22Rv1 (cell line): ENCODE measurements around the gene MIB2.

Experiments
- CTCF ChIP-seq: fragments of 450-650 bp; IDR thresholded peaks from 2 replicates; pipeline ENCODE4 v1.5.1; 2017; ENCODE audit warnings: mild to moderate bottlenecking
- ZFX ChIP-seq: fragments of 450-650 bp; IDR thresholded peaks from 2 replicates; pipeline ENCODE4 v1.6.1; 2017; ENCODE audit warnings: antibody characterized with exemption, borderline replicate concordance

- no peak for TF ChIP-seq CTCF
- TF ChIP-seq ZFX, result no peak
Measured at GRCh38 chr1:1625404-1625775, 10.1 kb downstream of the MIB2 start.
